ENCODE data around the gene PIWIL1.

PIWIL1 gene

GRCh38 chr12:130336723-130337487 is 782 bp upstream of the PIWIL1 start:
- no peak for DNase-seq (ENCODE audit: low spot score)

- no peak for DNase-seq (ENCODE audit: low spot score)
These were observed 1.3 kb downstream of the PIWIL1 start for GRCh38 chr12:130338794-130339601.

- DNase-seq (ENCODE audit: low spot score): no peak
These were observed 2.3 kb downstream of the PIWIL1 start for GRCh38 chr12:130339951-130340350.

- DNase-seq (ENCODE audit: low spot score): no peak
These were observed 4.8 kb downstream of the PIWIL1 start for GRCh38 chr12:130342442-130342841.

GRCh38 chr12:130342842-130343241 is 5.2 kb downstream of the PIWIL1 start:
- no peak for DNase-seq (ENCODE audit: low spot score)

GRCh38 chr12:130344529-130344928 is 6.8 kb downstream of the PIWIL1 start:
- no peak for DNase-seq (ENCODE audit: low spot score)

GRCh38 chr12:130345292-130345691 is 7.6 kb downstream of the PIWIL1 start:
- DNase-seq (ENCODE audit: low spot score): no peak

- no peak for DNase-seq (ENCODE audit: low spot score)
These were observed 9.9 kb downstream of the PIWIL1 start for GRCh38 chr12:130347588-130347987.

- DNase-seq (ENCODE audit: low spot score): no peak
These were observed 13.0 kb downstream of the PIWIL1 start for GRCh38 chr12:130350715-130351114.

GRCh38 chr12:130351326-130351725 is 13.6 kb downstream of the PIWIL1 start:
- no peak for DNase-seq (ENCODE audit: low spot score)

GRCh38 chr12:130353081-130353480 is 15.4 kb downstream of the PIWIL1 start:
- DNase-seq (ENCODE audit: low spot score): no peak

GRCh38 chr12:130354407-130354806 is 16.7 kb downstream of the PIWIL1 start:
- DNase-seq (ENCODE audit: low spot score): no peak

- no peak for DNase-seq (ENCODE audit: low spot score)
These were observed 18.5 kb downstream of the PIWIL1 start for GRCh38 chr12:130356222-130356621.

GRCh38 chr12:130357241-130357640 is 19.6 kb downstream of the PIWIL1 start:
- DNase-seq (ENCODE audit: low spot score): no peak

- no peak for DNase-seq (ENCODE audit: low spot score)
These were observed 20.1 kb downstream of the PIWIL1 start for GRCh38 chr12:130357729-130358330.

GRCh38 chr12:130362060-130362459 is 24.4 kb downstream of the PIWIL1 start:
- no peak for DNase-seq (ENCODE audit: low spot score)

GRCh38 chr12:130364578-130364977 is 26.9 kb downstream of the PIWIL1 start:
- no peak for DNase-seq (ENCODE audit: low spot score)

GRCh38 chr12:130366159-130366558 is 28.5 kb downstream of the PIWIL1 start:
- no peak for DNase-seq (ENCODE audit: low spot score)

GRCh38 chr12:130367003-130367402 is 29.3 kb downstream of the PIWIL1 start:
- no peak for DNase-seq (ENCODE audit: low spot score)

GRCh38 chr12:130367523-130367922 is 29.8 kb downstream of the PIWIL1 start:
- DNase-seq (ENCODE audit: low spot score): no peak

- no peak for DNase-seq (ENCODE audit: low spot score)
These were observed 32.1 kb downstream of the PIWIL1 start for GRCh38 chr12:130369816-130370215.

GRCh38 chr12:130371296-130371695 is 33.6 kb downstream of the PIWIL1 start:
- no peak for DNase-seq (ENCODE audit: low spot score)

GRCh38 chr12:130372936-130373335 is 35.2 kb downstream of the PIWIL1 start:
- no peak for DNase-seq (ENCODE audit: low spot score)
